ENCODE data around the gene KIF1A.

The KIF1A gene

DNA sequence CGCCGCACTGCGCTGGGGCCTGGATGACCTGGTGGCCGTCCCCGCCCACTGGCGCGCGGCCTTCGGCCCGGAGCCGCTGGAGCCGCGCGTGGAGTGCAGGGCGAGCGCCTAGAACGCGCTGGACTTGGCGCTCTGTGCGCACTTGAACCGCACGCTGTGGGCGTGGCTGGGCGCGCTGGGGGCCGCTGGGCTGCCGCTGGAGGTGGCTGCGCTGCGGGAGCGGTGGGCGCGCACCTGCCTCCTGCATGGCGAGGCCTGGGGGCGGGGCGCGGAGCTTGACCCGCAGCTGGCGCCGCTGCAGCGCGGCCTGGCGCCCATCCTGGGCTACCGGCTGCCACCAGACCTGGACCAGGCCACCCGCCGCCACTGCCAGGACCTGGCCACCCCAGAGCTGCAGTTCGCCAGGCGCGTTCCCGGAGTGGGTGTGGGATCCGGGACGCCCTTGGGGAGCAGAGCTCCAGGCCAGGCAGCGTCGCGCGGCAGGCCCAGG is 147.3 kb downstream of the KIF1A start:
- no peak for DNase-seq

DNA sequence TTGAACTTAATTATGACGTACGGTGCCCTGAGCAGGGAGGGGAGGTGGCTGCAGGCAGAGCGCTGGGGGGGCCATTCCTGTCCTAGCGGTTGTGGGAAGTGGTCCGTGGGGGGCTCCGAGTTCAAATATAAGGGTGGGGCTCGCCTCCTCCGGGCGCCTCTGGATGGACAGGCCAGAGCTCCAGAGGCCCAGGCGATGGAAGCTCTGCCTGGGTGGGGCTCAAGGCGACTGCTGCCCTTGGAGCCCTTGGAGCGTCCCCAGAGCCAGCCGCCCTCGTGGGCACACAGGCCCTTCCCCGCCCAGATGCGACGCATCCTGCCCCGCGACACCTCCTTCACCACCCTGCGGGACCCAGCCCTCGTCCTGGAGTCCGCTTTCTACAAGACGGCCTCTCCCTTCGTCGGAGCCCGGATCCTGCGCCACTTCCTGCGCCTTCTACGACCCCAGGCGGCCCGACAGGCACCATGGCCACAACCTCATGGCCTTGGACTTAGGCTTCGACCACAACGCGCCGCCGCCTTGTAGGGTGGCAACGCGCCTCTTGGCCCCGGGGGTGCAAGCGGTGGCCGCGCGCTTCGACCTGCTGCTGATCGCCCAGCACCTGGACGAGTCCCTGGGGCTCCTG is 147.8 kb downstream of the KIF1A start:
- DNase-seq = no peak

DNA sequence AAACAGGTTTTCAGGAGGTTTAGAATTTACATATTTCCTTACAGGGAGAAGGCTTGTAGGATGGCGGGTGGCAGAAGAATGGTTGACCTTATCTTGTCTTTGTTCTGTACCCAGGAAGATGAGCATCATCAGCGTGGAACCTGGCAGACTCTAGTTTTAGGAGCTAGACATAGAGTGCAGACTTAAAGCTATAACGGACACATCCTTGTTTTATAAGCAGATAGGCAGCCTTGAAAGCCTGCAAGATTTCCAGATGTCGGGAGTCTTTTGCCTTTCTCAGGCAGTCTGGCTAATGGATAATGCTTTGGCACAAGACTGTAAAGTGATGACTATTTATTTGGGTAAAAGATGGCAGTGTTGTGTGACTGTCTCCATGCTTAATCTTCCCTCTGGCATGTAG is 149.1 kb downstream of the KIF1A start:
- DNase-seq = no peak

DNA sequence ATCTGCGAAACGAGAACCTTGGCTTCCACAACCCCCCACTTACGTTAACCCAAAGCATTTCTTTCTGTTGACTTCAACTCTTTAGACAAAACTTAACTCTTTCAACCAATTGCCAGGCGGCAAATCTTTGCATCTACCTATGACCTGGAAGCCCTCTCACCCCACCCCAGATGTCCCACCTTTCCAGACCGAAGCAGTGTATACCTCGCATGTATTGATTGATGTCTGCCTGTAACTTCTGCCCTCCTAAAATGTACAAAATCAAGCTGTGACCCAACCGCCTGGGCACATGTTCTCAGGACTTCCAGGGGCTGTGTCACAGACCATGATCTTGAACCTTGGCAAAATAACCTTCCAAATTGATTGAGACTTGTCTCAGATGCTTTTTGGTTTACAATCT is 149.6 kb downstream of the KIF1A start:
- DNase-seq = no peak

DNA sequence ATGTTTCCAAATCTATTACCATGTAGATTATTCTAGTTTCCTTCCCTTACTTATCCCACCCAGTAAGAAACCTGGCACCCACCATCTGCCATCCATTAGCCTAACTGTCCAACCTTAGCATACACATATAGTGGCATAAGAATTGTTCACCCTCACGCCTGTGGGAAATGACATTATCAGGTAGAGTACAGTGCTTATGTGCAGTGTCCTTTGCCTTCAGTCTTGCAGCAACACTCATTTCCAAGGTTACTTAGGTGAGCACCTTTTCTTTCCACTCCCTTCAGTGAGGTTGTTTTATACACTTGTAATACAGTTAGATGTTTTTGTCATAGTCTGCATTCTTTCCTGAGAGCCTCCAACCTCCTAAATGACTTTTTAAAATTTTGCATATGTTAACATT is 155.4 kb downstream of the KIF1A start:
- no peak for DNase-seq

All from NCI-H2107 (cell line).